HG02885 (cell line): ENCODE measurements around the gene OR52E6.

Experiments
- ATAC-seq: cut with Tn5 transposase; IDR thresholded peaks from one replicate; pipeline ENCODE4 v1.9.1; 2021; ENCODE audit warnings: mild to moderate bottlenecking; ENCODE audit not compliant: unreplicated experiment, poor library complexity

The OR52E6 gene

GRCh38 chr11:5807580-5807979, 34.1 kb downstream of the OR52E6 start:
- no peak for ATAC-seq

DNA sequence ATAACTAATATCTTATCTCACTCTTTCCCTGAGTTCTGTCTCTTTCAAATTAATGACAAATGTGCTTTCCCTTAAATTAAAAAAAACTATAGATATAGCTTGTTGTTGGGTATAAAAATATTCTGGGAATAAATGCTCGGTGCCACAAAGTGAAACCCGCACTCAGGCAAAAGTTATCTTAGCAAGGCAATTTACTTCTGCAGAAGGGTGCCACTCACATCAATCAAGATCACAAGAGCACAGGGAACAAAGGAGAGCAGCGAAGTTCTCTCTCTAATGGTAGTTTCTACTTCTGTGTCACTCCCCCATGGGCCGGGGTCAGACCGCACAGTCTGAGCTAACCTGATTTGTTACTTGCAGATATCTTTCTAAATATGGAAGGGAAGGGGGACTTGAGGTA, 37.7 kb downstream of the OR52E6 start:
- ATAC-seq, result no peak

DNA sequence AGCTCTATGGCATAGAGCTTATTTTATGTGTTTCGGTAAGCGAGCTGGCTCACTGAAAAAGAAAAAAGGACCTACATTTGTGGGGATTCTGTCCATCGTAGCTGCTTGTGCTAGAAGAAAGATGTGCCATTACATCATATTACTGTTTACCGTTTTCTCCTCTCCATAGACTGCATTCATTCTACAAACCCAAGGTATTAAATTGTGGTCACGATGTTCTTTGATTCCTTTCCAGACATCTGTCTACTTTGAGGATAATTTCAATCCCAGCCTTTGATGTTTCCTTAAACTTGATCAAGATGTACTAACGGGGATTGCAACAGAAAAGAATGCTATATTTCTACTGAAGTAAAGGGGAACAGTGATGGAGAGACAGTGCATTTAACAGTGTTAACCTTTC, 45.2 kb downstream of the OR52E6 start:
- ATAC-seq, result no peak

DNA sequence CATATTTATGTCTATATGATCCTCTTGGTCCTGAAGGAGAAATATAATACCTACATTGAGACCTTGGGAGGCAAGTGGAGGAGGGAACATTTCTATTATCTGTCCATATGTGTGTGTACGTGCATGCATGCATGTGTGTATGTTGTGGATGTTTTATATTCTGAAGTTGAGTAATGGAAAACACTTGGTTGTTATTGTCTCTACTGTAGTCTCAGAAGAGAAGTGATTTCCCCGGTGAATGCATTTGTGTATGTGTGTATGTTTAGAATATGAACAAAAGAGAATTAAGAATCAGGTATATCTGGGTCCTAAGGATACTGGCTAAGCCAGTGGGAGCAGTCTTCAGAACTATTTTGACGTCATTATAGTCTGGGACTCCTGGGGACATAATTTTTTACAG, 50.5 kb downstream of the OR52E6 start, which contains the start of gene OR52N1:
OR52N1 (minus strand) TSS at position 101 of the 400 bp plus-strand sequence. CDS start 2,449 bp downstream, outside the sequence.
- ATAC-seq, result no peak
